GM04503 (cell line): ENCODE data around the gene PTPRE.

ENCODE experiments used
- DNase-seq: peaks from one replicate; pipeline ENCODE4 v3.0.0-alpha.2; 2012; ENCODE audit warnings: low read depth

Gene PTPRE

DNA sequence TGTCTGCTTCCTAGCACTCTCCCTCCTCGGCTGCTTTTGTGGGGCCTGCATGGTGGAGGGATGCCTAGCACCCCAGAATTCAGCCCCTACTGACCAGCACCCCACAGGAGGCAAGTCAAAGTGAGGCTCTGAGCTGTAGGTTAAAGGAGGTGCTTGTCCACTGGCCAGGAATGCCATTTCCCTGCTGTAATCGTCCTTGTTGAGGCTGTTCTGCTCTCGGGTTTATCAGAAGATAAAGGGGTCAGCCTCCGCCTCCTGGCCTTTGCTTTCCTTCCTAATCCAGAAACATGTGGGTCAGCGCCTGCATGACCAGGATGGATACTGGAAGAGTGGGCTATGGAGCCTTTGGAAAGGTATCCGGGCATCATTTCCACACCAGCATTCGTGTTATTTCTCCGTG is 120.4 kb downstream of the PTPRE start:
- no peak for DNase-seq

DNA sequence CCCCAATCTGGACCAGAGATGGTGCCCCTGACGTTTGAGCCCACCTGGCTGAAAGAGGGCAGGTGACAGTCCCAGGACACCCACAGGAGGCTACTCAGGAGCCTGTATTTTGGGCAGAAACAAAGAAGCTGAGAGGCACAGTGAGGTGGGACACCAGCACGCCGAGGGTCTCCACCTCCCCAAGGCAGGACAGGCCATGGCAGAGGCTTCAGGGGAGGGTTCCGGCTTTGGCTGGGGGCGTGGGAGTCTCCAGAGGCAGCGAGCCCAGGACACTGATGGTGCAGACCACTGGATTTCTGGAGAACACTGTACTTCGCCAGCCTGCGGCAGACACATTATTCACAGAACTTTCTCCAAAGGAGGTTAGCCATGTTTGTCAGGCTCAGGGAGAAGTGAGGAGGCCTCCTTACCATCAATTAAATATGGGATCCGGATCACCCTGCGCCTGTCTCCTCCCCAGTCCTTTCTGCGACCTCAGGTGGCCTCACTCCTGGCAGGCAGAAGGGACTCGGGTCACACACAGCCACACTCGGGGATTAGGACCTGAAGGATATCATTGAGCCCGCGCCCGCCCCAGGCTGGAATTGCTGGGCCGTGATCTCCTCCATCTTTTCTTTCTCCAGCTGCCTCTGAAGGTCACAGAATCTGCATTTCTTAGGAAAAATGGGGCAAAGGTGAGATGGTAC is 121.1 kb downstream of the PTPRE start:
- DNase-seq: no peak

- no peak for DNase-seq
Observed at GRCh38 chr10:128028508-128029289, 121.8 kb downstream of the PTPRE start.

- DNase-seq: no peak
Observed at GRCh38 chr10:128029290-128029651, 122.4 kb downstream of the PTPRE start.

GRCh38 chr10:128029731-128030369 is 122.9 kb downstream of the PTPRE start:
- DNase-seq: no peak

- no peak for DNase-seq
Observed at GRCh38 chr10:128030498-128031072, 123.7 kb downstream of the PTPRE start.

GRCh38 chr10:128031216-128031615 is 124.3 kb downstream of the PTPRE start:
- DNase-seq: no peak

DNA sequence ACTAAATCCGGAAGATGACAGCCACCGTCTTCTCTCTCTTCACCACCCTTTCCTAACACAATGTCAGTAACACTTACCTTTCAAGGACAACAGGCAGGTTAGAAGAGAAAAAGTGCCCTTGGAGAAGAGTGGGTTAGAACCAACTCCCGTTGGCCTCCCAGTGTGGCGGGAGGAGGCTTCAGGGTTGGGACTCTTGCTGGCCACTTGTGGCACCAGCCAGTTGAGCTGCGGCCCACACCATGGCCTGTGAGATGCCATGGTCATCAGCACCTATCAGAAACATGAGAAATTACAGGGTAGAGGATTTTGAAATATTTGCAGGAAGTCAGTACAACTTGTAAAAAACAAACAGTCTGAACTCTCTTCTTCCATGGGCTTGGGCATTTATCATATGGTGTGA is 125.6 kb downstream of the PTPRE start:
- DNase-seq: no peak

- DNase-seq: no peak
Observed at GRCh38 chr10:128035557-128035973, 128.7 kb downstream of the PTPRE start.

DNA sequence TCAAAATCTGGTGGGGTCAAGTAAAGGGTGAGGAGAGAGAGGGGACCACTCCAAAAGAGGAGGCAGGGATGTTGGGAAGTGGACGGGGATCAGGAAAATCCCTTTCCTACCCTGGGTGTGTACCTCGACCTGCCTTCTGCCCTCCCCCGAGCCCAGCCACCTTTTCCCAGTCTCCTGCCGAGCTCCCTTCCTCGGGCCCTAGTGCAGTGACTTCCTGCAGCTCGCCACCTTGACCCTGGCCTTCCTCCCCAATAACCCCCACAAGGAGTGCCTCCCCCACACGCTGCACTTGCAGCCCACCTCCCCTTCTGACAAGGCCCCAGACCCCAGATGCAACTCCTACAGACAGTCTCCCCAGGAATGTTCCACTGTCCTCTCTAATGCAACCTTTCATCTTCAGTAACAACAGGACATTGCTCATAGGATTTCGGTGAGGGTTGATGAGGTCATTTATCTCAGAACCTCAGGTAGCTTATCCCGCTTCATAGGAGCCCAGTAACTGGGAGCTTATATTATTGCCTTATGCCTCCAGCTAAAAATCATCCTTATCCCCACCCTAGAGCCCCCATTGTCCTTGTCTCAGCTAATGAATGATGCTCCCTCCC is 129.2 kb downstream of the PTPRE start:
- no peak for DNase-seq

GRCh38 chr10:128036746-128037543 is 130.0 kb downstream of the PTPRE start:
- DNase-seq: peak; percentile 7

GRCh38 chr10:128040096-128040495 is 133.2 kb downstream of the PTPRE start:
- DNase-seq: no peak

DNA sequence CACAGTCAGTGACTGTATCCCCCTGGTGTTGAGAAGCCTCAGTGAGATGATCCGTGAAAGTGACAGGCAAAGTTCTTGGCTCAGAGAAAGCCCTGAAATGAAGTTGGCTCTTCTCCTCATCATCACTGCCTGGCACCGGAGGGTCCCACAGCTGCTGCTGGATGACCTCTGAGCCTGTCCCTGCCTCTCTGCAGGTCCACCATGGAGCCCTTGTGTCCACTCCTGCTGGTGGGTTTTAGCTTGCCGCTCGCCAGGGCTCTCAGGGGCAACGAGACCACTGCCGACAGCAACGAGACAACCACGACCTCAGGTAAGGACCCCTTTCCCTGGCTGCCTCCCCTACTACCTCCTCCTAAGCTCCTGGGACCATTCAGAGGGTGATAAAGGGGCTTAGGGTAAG is 133.8 kb downstream of the PTPRE start:
- no peak for DNase-seq

DNA sequence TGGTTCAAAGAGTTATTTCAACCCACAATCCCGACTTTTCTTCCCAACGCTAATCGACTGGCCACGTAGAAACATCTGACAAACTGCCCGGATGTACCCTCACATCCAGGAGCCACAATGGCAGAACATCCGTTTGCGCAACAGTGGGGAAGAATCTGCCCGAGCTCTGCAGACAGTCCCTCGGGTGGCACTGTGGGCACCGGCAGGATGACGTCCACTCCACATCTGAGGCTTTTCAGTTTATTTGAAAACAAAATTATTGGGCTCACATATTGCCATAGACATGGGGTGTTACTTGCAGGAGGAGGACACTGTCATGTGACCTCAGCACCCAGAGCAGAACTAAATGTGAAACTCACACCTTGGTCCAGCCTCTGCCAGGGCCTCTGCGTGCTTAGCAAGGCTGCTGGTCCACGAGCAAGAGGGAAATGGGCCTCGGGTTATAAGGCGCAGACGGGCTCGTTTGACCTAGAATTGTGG is 135.3 kb downstream of the PTPRE start:
- DNase-seq: no peak

- DNase-seq: no peak
Observed at GRCh38 chr10:128043259-128044045, 136.5 kb downstream of the PTPRE start.

DNA sequence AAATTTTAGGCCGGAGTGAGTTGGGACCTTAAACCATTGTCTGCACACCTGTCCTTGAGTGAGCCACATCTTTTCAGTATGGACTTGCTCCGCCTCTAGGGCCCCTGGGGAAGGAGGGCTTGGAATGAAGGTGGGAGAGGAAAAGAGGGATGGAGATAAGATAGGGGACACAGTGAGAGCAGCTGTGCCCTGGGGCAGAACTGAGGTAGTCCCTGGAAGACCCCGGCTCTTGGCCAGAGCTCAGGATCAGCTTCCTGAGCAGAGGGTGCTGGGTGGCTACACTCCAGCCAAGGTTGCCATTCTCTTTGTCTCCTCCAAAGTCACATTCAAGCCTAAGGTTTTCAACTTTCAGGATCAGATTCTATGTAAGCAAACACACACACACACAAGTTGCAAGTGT is 137.3 kb downstream of the PTPRE start:
- DNase-seq: no peak

DNA sequence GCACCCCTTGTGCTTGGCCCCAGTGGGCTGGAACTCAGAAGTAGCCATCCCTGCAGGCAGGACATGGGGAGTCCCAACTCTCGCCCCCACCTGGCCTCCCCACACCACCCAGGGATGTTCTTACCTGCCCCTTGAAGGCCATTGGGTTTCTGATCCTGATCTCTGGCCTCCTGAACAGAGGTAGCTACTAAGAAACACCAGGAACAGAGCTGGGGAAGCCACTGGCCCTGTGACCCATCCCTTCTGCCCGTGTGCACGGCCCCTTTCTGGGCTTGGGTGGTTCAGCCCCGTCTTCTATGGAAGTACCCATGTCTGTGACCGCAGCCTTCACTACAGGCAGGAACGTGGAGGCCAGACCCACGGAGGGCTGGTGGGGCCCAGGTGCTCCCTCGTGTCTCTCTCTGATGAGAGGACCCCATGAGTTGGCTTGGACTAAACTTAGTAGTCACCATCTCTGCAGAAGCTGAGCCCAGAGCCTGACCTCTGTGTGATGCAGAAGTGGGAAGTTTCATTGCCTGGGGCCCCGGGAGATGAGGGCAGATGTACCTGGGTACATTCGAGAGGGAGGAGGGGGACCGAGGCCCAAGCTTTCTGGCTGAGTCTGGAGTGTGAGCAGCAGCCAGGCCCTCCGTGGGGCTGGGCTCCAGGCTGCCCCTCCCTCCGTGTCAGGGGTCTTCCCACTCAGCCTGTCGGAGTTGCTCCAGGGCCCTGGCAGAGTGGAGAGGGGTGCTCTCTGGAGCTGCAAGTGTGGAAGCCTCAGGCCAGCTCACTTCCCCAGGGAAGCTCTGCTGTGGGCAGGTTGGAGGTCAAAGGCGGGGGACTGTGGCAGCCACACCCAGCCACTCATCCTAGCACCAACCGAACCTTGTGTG is 138.3 kb downstream of the PTPRE start:
- DNase-seq: no peak

GRCh38 chr10:128045833-128046120 is 138.9 kb downstream of the PTPRE start:
- no peak for DNase-seq

DNA sequence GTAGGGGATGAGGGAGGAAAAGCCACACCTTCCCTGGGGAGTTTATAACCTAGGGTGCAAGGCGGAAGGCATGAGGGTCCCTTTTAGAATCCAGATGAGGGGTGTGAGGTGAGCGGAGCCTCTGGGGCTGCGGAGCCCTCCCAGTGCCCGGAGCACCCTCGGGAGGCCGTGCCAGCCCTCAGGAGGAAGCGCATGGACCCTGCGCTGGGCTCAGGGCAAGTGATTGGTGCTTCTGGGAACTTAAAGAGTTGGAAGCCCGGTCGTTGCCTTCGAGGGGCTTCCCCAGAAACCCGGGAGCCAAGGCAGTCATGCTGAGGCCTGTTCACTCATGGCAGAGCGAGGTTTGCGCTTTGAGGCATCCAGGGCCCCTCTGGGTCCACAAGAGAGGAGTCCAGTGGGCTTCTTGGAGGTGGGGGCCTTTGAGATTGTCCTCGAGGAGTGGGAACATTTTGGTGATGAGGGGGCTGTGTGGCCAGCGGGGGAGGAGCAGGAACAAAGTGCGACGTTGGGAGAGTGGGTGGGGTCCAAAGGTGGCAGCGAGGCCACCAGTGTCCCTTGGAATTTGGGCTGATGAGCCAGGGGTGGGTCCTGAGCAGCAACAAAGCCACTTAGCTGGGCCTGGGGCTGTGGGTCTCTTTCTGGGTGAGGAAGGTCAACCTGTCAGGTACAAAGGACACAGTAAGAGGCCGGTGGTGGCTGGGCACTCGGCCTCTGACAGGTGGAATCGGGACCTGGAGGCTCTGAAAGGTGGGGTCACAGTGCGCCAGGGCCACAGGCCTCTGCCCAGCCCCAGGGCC is 139.5 kb downstream of the PTPRE start:
- DNase-seq: no peak
